HL-60 (cell line): ENCODE data around the gene SDCBP2.

Experiments
- DNase-seq, 2 experiments: peaks; one replicate each; pipeline ENCODE4 v3.0.0-alpha.2; 2010 to 2020; ENCODE audit warnings: low read depth in 1 of 2, low spot score in 1 of 2
- H3K27ac ChIP-seq: fragments of 250-450 bp; sonication (Bioruptor Pico); replicated peaks from 2 replicates; pipeline ENCODE4 v1.5.1; 2020; ENCODE audit warnings: mild to moderate bottlenecking, moderate library complexity
- H3K27me3 ChIP-seq: fragments of 250-450 bp; sonication (Bioruptor Pico); 2 replicates; pipeline ENCODE4 v1.5.1; 2021; ENCODE audit warnings: mild to moderate bottlenecking, moderate library complexity; ENCODE audit not compliant: insufficient read depth, poor library complexity, severe bottlenecking
- H3K4me3 ChIP-seq: replicated peaks from 2 replicates; pipeline ENCODE4 v1.5.1; 2011; ENCODE audit warnings: mild to moderate bottlenecking, control low read depth, low read length; ENCODE audit not compliant: insufficient read depth
- GABPA ChIP-seq: IDR thresholded peaks from 2 replicates; pipeline ENCODE4 v1.6.1; 2012; ENCODE audit warnings: low read depth
- POLR2AphosphoS5 ChIP-seq: IDR thresholded peaks from 2 replicates; pipeline ENCODE4 v1.6.1; 2012; ENCODE audit warnings: low read depth
- REST ChIP-seq: IDR thresholded peaks from 2 replicates; pipeline ENCODE4 v1.6.1; 2012; ENCODE audit warnings: low read depth; ENCODE audit not compliant: insufficient replicate concordance
- SPI1 ChIP-seq: IDR thresholded peaks from 2 replicates; pipeline ENCODE4 v1.6.1; 2012; ENCODE audit warnings: low read depth, mild to moderate bottlenecking, borderline replicate concordance
- TF ChIP-seq, protein P1 (sequence below): IDR thresholded peaks from one replicate; pipeline ENCODE4 v1.5.1; 2011; ENCODE audit warnings: low read length, control low read depth, inconsistent platforms; ENCODE audit not compliant: insufficient read depth

SDCBP2 gene

DNA sequence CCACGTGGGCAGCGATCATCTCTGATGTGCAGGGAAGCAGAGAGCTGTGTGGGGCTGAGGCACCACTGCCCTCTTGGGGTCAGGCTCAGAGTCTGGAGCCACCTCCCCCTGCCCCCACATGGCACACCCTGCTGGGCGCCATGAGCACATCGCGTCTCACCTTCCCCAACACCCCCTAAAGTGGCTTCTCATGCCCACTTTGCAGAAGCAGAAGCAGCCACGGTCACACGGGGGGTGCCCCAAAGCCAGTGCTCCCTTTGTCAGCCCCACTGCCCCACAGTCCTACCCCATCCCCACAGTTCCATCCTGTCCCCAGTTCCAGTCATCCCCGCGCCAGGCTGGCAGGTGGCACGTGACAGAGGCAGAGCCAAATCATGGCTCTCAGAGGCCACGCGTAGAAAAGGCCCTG lies 19.5 kb downstream of the SDCBP2 start:
- Histone ChIP-seq H3K27ac (no peak overlapping the region), H3K27me3 (no peaks in the 10 kb centered on the region), H3K4me3 (no peak overlapping the region)
- TF ChIP-seq POLR2AphosphoS5 (no peak), REST (no peak), GABPA (no peak), SPI1 (no peak)
- TF ChIP-seq, protein P1, sequence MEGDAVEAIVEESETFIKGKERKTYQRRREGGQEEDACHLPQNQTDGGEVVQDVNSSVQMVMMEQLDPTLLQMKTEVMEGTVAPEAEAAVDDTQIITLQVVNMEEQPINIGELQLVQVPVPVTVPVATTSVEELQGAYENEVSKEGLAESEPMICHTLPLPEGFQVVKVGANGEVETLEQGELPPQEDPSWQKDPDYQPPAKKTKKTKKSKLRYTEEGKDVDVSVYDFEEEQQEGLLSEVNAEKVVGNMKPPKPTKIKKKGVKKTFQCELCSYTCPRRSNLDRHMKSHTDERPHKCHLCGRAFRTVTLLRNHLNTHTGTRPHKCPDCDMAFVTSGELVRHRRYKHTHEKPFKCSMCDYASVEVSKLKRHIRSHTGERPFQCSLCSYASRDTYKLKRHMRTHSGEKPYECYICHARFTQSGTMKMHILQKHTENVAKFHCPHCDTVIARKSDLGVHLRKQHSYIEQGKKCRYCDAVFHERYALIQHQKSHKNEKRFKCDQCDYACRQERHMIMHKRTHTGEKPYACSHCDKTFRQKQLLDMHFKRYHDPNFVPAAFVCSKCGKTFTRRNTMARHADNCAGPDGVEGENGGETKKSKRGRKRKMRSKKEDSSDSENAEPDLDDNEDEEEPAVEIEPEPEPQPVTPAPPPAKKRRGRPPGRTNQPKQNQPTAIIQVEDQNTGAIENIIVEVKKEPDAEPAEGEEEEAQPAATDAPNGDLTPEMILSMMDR: no peak
- no peak for DNase-seq

GRCh38 chr20:1308702-1309095 lies 20.2 kb downstream of the SDCBP2 start:
- DNase-seq: no peak
- Histone ChIP-seq H3K27ac (no peak overlapping the region), H3K4me3 (no peak overlapping the region), H3K27me3 (peaks cover 2% of the 10 kb centered on the region)
- no peak for TF ChIP-seq POLR2AphosphoS5
- TF ChIP-seq SPI1: no peak
- TF ChIP-seq, protein P1: no peak
- TF ChIP-seq REST: no peak
- no peak for TF ChIP-seq GABPA

- no peak for DNase-seq
- TF ChIP-seq POLR2AphosphoS5: no peak
- no peak for TF ChIP-seq GABPA
- TF ChIP-seq, protein P1: no peak
- no peak for TF ChIP-seq SPI1
- H3K4me3 ChIP-seq: no peak overlapping the region
- H3K27me3 ChIP-seq: peaks cover 2% of the 10 kb centered on the region
- H3K27ac ChIP-seq: no peak overlapping the region
Observed at GRCh38 chr20:1308067-1308701, 20.8 kb downstream of the SDCBP2 start.

DNA sequence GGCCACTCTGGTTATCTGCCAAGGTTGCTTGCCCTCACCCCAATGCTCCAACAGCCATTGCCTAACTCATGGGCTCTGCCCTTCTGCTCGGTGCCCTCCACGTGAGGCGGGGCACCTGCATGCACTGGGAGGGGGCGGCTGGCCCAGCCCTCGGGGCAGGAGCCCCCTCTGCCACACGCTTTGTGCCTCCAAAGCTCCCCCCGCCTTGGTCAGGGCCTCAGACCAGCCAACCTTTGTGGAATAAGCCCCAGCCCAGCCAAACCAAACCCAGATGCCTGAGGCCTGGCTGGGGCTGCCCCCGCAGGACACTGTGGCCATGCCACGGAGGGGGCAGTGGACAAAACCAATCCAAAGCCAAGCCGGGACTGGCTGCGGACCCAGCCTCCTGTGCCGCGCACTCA lies 21.4 kb downstream of the SDCBP2 start:
- Histone ChIP-seq H3K27ac (no peak overlapping the region), H3K27me3 (peaks cover 2% of the 10 kb centered on the region), H3K4me3 (no peak overlapping the region)
- TF ChIP-seq SPI1 (no peak), GABPA (no peak), REST (no peak)
- TF ChIP-seq, protein P1: no peak
- DNase-seq: no peak
